ENCODE results near the gene CFD. TPM values are rescaled to one million over a fixed set of nuclear protein-coding genes. Genes with fewer than 3 reads are reported as not detected.
A peak's percentile ranks its signal among the peaks of the same experiment; 100 is the strongest.

The CFD gene
- total RNA-seq, 1 experiment from 2014 or later: 1.7 TPM

DNA sequence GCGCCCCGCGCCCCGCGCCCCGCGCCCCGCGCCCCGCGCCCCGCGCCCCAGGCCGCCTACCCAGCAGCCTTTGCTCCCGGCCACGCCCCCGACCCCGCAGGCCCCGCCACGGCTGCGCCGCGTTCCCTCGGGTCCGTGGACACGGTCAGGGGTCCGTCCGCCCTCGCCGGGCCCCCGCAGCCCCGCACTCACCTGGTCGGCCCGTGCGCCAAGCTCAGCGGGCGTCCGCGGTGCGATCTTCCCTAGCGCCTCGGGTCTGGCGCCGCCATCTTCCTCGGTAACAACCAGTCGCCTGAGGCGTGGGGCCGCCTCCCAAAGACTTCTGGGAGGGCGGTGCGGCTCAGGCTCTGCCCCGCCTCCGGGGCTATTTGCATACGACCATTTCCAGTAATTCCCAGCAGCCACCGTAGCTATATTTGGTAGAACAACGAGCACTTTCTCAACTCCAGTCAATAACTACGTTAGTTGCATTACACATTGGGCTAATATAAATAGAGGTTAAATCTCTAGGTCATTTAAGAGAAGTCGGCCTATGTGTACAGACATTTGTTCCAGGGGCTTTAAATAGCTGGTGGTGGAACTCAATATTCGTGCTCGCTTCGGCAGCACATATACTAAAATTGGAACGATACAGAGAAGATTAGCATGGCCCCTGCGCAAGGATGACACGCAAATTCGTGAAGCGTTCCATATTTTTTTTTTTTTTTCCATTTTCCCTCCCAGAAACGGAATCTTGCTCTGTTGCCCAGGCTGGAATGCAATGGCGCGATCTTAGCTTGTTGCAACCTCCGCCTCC lies 33.6 kb downstream of the CFD start, which contains the start of the genes MED16 and RNU6-9 (continued):
- no peak for TF ChIP-seq FOXJ3 (CRISPR knock-in tag; IDR thresholded peaks at IDR 0.05; ENCODE audit: borderline replicate concordance)
- 0 out of 2 replicates have a peak, but pooled peaks have one; percentile 19 for TF ChIP-seq JUN (CRISPR knock-in tag; IDR thresholded peaks at IDR 0.05)
- TF ChIP-seq ZNF416 (CRISPR knock-in tag; IDR thresholded peaks at IDR 0.05): no peak
- TF ChIP-seq ZNF423 (CRISPR knock-in tag; IDR thresholded peaks at IDR 0.05): no peak
- no peak for TF ChIP-seq TEAD1 (CRISPR knock-in tag; IDR thresholded peaks at IDR 0.05)
- TF ChIP-seq, protein P1, sequence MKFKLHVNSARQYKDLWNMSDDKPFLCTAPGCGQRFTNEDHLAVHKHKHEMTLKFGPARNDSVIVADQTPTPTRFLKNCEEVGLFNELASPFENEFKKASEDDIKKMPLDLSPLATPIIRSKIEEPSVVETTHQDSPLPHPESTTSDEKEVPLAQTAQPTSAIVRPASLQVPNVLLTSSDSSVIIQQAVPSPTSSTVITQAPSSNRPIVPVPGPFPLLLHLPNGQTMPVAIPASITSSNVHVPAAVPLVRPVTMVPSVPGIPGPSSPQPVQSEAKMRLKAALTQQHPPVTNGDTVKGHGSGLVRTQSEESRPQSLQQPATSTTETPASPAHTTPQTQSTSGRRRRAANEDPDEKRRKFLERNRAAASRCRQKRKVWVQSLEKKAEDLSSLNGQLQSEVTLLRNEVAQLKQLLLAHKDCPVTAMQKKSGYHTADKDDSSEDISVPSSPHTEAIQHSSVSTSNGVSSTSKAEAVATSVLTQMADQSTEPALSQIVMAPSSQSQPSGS (CRISPR knock-in tag; IDR thresholded peaks at IDR 0.05; ENCODE audit: borderline replicate concordance, low read depth): no peak
- TF ChIP-seq, protein P2, sequence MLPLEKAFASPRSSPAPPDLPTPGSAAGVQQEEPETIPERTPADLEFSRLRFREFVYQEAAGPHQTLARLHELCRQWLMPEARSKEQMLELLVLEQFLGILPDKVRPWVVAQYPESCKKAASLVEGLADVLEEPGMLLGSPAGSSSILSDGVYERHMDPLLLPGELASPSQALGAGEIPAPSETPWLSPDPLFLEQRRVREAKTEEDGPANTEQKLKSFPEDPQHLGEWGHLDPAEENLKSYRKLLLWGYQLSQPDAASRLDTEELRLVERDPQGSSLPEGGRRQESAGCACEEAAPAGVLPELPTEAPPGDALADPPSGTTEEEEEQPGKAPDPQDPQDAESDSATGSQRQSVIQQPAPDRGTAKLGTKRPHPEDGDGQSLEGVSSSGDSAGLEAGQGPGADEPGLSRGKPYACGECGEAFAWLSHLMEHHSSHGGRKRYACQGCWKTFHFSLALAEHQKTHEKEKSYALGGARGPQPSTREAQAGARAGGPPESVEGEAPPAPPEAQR (CRISPR knock-in tag; IDR thresholded peaks at IDR 0.05): no peak
- TF ChIP-seq ESRRA (CRISPR knock-in tag; IDR thresholded peaks at IDR 0.05; ENCODE audit: borderline replicate concordance): no peak
- TF ChIP-seq HMGA2 (CRISPR knock-in tag; IDR thresholded peaks at IDR 0.05): no peak
- TF ChIP-seq, protein P3, sequence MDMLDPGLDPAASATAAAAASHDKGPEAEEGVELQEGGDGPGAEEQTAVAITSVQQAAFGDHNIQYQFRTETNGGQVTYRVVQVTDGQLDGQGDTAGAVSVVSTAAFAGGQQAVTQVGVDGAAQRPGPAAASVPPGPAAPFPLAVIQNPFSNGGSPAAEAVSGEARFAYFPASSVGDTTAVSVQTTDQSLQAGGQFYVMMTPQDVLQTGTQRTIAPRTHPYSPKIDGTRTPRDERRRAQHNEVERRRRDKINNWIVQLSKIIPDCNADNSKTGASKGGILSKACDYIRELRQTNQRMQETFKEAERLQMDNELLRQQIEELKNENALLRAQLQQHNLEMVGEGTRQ (CRISPR knock-in tag; IDR thresholded peaks at IDR 0.05): no peak
- TF ChIP-seq, protein P4, sequence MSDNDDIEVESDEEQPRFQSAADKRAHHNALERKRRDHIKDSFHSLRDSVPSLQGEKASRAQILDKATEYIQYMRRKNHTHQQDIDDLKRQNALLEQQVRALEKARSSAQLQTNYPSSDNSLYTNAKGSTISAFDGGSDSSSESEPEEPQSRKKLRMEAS (CRISPR knock-in tag; IDR thresholded peaks at IDR 0.05): peak; percentile 54; the same call in 1 of the 2 replicates
- TF ChIP-seq TEAD4 (CRISPR knock-in tag; IDR thresholded peaks at IDR 0.05): no peak
- TF ChIP-seq, protein P5, sequence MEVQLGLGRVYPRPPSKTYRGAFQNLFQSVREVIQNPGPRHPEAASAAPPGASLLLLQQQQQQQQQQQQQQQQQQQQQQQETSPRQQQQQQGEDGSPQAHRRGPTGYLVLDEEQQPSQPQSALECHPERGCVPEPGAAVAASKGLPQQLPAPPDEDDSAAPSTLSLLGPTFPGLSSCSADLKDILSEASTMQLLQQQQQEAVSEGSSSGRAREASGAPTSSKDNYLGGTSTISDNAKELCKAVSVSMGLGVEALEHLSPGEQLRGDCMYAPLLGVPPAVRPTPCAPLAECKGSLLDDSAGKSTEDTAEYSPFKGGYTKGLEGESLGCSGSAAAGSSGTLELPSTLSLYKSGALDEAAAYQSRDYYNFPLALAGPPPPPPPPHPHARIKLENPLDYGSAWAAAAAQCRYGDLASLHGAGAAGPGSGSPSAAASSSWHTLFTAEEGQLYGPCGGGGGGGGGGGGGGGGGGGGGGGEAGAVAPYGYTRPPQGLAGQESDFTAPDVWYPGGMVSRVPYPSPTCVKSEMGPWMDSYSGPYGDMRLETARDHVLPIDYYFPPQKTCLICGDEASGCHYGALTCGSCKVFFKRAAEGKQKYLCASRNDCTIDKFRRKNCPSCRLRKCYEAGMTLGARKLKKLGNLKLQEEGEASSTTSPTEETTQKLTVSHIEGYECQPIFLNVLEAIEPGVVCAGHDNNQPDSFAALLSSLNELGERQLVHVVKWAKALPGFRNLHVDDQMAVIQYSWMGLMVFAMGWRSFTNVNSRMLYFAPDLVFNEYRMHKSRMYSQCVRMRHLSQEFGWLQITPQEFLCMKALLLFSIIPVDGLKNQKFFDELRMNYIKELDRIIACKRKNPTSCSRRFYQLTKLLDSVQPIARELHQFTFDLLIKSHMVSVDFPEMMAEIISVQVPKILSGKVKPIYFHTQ (CRISPR knock-in tag; IDR thresholded peaks at IDR 0.05): no peak
- TF ChIP-seq ZNF138 (CRISPR knock-in tag; conservative IDR thresholded peaks at IDR 0.05): no peak
- TF ChIP-seq, protein P6, sequence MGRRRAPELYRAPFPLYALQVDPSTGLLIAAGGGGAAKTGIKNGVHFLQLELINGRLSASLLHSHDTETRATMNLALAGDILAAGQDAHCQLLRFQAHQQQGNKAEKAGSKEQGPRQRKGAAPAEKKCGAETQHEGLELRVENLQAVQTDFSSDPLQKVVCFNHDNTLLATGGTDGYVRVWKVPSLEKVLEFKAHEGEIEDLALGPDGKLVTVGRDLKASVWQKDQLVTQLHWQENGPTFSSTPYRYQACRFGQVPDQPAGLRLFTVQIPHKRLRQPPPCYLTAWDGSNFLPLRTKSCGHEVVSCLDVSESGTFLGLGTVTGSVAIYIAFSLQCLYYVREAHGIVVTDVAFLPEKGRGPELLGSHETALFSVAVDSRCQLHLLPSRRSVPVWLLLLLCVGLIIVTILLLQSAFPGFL (CRISPR knock-in tag; IDR thresholded peaks at IDR 0.05; ENCODE audit: borderline replicate concordance): no peak
- TF ChIP-seq PRRX2 (CRISPR knock-in tag; IDR thresholded peaks at IDR 0.05): no peak
- peak; percentile 84 for TF ChIP-seq ZNF121 (CRISPR knock-in tag; IDR thresholded peaks at IDR 0.05)
- TF ChIP-seq SMAD3 (CRISPR knock-in tag; IDR thresholded peaks at IDR 0.05; ENCODE audit: borderline replicate concordance): no peak
- TF ChIP-seq ZNF671 (CRISPR knock-in tag; IDR thresholded peaks at IDR 0.05): no peak
- no peak for TF ChIP-seq OVOL2 (CRISPR knock-in tag; IDR thresholded peaks at IDR 0.05; ENCODE audit: borderline replicate concordance)

All from WTC11 (cell line).